H1 (cell line): Measurements from ENCODE around the gene ZNF683. TPM values are rescaled to one million over a fixed set of nuclear protein-coding genes. Genes with fewer than 3 reads are reported as not detected.

Source experiments
- CHD2 ChIP-seq: IDR thresholded peaks from 2 replicates; pipeline ENCODE4 v1.6.1; 2012; ENCODE audit warnings: low read length, improper control_type of control experiment
- ZNF274 ChIP-seq: IDR thresholded peaks from 2 replicates; pipeline ENCODE4 v1.7.0; 2012; ENCODE audit warnings: low read length, borderline replicate concordance; ENCODE audit errors: extremely low read depth
- polyA plus RNA-seq, 7 experiments: library from polyadenylated mRNA; depleted of rRNA in 3 of 7; stranded (reverse) in 5 of 7; unstranded in 2 of 7; fragments of >200 nt in 5 of 7; fragments of 200-250 nt in 2 of 7; gene quantifications; 1 replicate in 5 of 7; 2 replicates in 1 of 7; 4 replicates in 1 of 7; pipeline versions ENCODE4 v1.2.1 to v1.2.3, GENCODE V29; 2011 to 2013; ENCODE audit warnings: missing spikeins in 2 of 7, mixed read lengths in 2 of 7
- total RNA-seq: library from RNA; stranded (reverse); fragmentation: NEBNext Ultra II Directional; extraction: Animal tissue kit (Norgen Biotek cat#: 25700); gene quantifications from 2 replicates; pipeline ENCODE4 v1.2.1, GENCODE V29; 2021

Gene ZNF683
- total and polyA plus RNA-seq, 2 of the 8 experiments (the other 6 are each of a cell fraction or from before 2014, with no cell fraction given): not detected

DNA sequence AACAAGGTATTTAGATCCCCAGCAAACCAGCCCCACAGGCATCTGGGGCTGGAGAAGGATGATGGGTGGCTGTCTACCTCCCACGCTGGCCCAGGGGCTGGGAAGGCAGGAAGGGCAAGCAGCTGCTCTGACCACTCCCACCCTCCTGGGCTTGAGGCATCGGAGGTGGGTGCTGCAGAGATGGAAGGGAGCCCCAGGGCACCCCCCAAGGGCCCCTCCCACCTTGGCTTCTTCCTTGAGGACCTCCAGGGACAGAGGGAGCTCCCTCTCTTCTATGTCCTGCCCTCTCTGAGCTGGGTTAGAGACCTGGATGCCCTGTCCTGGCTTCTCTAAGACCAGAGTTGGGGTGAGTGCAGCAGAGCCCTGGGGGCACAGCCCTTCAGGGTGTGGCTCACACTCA is 51.7 kb downstream of the ZNF683 start (continued):
- TF ChIP-seq ZNF274: no peak
- TF ChIP-seq CHD2: no peak
